Esophagus muscularis mucosa (tissue), 4 donors: ENCODE results near the gene CCT3.

Experiments
- CTCF ChIP-seq, 3 experiments: fragments of 200-600 bp in 2 of 3; fragments of 450-650 bp in 1 of 3; sonication (generic) in 2 of 3; IDR thresholded peaks; one replicate each; pipeline ENCODE4 v1.5.1; 2017 to 2019; ENCODE audit warnings: antibody characterized with exemption in 3 of 3, mild to moderate bottlenecking in 2 of 3, moderate library complexity in 1 of 3
- EP300 ChIP-seq: sonication (generic); formaldehyde crosslinking; IDR thresholded peaks from one replicate; pipeline ENCODE4 v1.6.1; 2017; ENCODE audit warnings: antibody characterized with exemption
- POLR2A ChIP-seq: fragments of 450-650 bp; IDR thresholded peaks from one replicate; pipeline ENCODE4 v1.6.1; 2017; ENCODE audit warnings: antibody characterized with exemption, moderate library complexity, mild to moderate bottlenecking, low read depth

GRCh38 chr1:156310962-156311361 is 27.1 kb downstream of the CCT3 start:
- no peak for TF ChIP-seq CTCF (IDR thresholded peaks at IDR 0.05)
- no peak for TF ChIP-seq POLR2A
- no peak for TF ChIP-seq EP300
